Stimulated activated CD4-positive, alpha-beta T cell treated with anti-CD3 and anti-CD28 coated beads, Interleukin-4, amount 100 ng/mL, for 1 hour (primary cell): Measurements from ENCODE around the gene SYTL5.

Experiments used
- DNase-seq: peaks from one replicate; pipeline ENCODE4 v3.0.0-alpha.2; 2020

SYTL5 gene

DNA sequence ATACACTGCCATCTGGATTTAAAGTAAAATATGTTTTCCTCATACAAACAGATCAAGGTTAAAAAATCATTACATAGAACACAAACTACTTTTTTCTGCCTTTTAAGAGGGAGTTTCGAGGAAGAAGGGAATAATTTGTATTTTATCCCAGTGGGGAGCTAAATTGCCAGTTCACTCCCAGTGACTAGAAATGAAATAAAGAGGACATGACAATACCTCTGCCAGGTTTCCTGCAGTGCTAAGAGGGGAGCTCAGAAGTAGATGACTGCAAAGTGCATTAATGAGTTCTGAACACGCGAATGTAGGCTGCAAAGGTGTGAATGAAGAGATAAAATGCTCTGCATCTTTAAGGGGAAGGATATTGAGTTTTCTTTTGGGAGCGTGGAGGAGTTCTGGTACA lies 144.6 kb downstream of the SYTL5 start:
- no peak for DNase-seq

GRCh38 chrX:38151441-38151840 lies 145.1 kb downstream of the SYTL5 start:
- no peak for DNase-seq

GRCh38 chrX:38154340-38154739 lies 148.0 kb downstream of the SYTL5 start:
- no peak for DNase-seq

- DNase-seq, result no peak
Measured at GRCh38 chrX:38154818-38155217, 148.5 kb downstream of the SYTL5 start.

DNA sequence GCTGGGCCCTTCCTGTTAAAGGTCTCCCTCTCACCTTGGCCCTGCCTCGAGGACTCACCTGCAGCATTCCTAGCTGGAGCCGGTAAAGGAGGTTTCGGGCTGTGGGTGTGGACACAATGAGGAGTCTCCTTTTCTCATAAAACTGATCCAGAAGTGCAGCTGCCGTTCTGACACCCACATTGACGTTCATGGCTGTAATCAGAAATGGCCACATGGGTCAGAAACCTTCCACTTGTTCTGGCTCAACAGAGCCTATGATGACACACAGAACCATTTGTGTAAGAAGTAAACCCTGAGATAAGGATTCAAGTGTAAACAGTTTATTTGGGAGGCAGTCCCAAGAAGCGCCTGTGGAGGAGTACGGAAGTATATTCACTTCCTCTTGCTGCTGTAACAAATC lies 150.5 kb downstream of the SYTL5 start:
- no peak for DNase-seq

DNA sequence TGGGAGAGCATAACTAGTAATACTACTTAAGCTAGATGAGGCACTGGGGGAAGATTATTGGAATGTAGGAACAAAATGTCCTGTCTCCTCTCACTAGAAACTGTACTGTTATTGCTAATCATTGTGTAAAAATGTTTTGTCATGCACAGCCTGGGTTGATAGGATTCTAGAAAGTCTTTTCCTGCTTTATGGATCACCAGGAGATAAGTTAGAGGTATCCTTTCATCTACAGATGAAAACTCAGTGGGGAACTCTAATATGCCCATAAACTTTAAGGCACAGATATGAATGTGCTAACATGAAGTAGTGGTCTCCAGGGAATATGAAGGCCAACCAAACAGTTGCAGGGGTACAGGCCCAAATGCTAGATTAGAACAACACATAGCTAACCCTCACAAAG lies 156.8 kb downstream of the SYTL5 start:
- no peak for DNase-seq

- no peak for DNase-seq
Measured at GRCh38 chrX:38165023-38165422, 158.7 kb downstream of the SYTL5 start.

DNA sequence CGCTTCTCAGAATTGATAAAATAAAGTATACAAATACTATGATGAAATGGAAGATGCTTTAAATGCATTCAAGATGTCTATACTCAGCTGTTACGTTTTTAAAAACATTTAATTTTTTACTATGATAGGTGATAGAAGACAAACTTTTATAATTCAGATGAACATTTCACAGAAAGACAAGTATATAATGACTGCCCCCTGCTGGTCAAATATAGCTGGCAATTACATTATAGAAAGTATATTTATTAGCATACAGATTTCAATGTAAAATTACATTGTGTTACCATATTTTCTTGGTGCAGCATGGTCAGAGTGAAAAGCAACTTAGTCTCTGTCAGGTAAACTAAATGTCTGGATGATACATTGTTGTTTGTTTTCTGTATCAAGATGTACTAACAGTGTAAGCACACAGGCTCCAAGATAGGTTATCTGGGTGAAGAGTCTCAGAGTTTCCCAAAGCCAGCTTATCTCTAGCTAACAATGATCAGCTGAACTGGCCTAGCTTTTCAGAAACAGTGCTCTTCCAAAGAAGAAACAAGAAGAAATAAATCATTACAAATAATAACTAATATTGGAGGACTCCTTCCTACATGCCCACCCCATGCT lies 160.2 kb downstream of the SYTL5 start:
- no peak for DNase-seq

GRCh38 chrX:38170556-38170955 lies 164.2 kb downstream of the SYTL5 start:
- DNase-seq, result no peak

DNA sequence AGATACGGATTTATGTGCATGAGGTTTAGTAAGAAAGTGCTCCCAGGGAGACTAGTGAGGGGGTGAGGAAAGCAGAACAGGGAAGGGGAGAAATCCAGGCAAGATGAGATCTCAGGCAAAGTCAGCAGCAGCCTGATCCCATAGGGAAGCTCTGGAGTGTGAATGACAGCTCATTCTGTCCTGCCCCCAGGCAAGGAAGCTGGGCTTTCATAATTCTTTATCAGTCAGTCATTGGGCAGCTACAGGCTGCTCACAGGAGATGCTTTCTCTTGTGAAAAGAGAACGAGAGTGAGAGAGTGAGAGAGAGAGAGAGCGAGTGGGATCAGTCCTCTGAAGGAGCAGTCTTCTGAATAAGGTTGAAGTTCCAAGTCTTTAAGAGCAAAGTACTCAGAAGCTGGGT lies 166.2 kb downstream of the SYTL5 start:
- no peak for DNase-seq

DNA sequence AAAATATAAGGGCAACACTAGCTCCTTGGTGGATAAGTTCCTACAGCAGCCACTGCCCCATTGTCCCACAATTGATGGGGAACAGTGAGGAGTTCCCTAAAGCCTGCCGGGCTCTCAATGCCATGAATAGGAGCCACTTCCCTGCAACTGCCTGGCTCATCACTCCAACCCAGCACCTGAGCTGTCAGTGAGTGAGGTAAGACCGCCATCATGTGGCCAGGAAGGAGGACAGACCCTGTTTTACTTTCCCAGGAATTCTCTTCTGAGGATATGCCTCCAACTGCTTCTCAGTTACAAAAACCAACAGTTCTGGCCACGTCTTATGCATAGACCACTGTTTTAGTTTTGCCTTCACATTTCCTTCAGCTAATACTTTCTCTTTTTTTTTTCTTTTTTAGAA lies 168.8 kb downstream of the SYTL5 start:
- no peak for DNase-seq

DNA sequence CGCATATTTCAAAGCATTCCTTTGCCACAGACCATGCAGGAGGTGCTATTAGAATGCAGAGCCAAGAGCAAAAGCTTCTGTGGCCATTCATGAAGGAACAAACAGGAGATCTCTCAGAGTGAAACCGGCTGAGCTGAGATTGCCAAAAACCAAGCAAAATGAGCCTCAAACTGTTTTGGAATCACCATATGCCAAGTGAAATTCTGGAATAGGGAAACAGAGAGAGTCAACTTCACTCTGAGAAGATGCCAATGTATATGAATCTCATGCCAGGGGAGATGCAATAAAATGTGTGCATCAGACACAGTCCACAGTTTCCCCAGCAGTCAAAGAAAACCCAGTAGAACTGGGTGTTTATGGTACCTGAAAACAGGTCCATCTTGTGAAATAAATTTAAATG lies 172.0 kb downstream of the SYTL5 start:
- no peak for DNase-seq
